ENCODE measurements around the gene PRKCI. TPM values are rescaled to one million over a fixed set of nuclear protein-coding genes. Genes with fewer than 3 reads are reported as not detected.
"Not testable (repeated sequence)": the region's sequence is repeated elsewhere in the genome, so short reads cannot be mapped to it uniquely, and the experiment has no call there.

The PRKCI gene
- polyA plus RNA-seq, 1 donor from 2014 or later: 70.8 TPM

GRCh38 chr3:170275832-170276231 is 53.6 kb downstream of the PRKCI start:
- Histone ChIP-seq H3K9me3 (ENCODE audit: low read length) (no peaks in the 10 kb centered on the region), H3K9ac (ENCODE audit: low read length) (no peak overlapping the region), H3K27me3 (ENCODE audit: insufficient read depth, low read depth, low read length) (no peaks in the 10 kb centered on the region), H3K9me2 (ENCODE audit: insufficient read depth, low read length) (no peaks in the 10 kb centered on the region), H3K4me2 (ENCODE audit: low read length) (no peak overlapping the region), H3K27ac (ENCODE audit: low read length) (no peak overlapping the region), H2AFZ (ENCODE audit: low read depth, low read length) (no peak overlapping the region), H3K36me3 (ENCODE audit: insufficient read depth, low read length) (no peaks in the 10 kb centered on the region), H3K79me2 (replicated peaks; ENCODE audit: insufficient read depth, low read length) (no peaks in the 10 kb centered on the region), H3F3A (ENCODE audit: insufficient read depth, low read length, poor library complexity, severe bottlenecking) (no peaks in the 10 kb centered on the region), H4K20me1 (ENCODE audit: insufficient read depth) (no peaks in the 10 kb centered on the region), H3K4me3 (ENCODE audit: low read length) (no peak overlapping the region)
- TF ChIP-seq, protein P1, sequence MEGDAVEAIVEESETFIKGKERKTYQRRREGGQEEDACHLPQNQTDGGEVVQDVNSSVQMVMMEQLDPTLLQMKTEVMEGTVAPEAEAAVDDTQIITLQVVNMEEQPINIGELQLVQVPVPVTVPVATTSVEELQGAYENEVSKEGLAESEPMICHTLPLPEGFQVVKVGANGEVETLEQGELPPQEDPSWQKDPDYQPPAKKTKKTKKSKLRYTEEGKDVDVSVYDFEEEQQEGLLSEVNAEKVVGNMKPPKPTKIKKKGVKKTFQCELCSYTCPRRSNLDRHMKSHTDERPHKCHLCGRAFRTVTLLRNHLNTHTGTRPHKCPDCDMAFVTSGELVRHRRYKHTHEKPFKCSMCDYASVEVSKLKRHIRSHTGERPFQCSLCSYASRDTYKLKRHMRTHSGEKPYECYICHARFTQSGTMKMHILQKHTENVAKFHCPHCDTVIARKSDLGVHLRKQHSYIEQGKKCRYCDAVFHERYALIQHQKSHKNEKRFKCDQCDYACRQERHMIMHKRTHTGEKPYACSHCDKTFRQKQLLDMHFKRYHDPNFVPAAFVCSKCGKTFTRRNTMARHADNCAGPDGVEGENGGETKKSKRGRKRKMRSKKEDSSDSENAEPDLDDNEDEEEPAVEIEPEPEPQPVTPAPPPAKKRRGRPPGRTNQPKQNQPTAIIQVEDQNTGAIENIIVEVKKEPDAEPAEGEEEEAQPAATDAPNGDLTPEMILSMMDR (IDR thresholded peaks at IDR 0.05; ENCODE audit: poor library complexity, severe bottlenecking): no peak
- no peak for TF ChIP-seq RAD21 (conservative IDR thresholded peaks at IDR 0.05)
- no peak for TF ChIP-seq TAF1 (IDR thresholded peaks at IDR 0.05; ENCODE audit: low read depth)
- TF ChIP-seq, protein P2, sequence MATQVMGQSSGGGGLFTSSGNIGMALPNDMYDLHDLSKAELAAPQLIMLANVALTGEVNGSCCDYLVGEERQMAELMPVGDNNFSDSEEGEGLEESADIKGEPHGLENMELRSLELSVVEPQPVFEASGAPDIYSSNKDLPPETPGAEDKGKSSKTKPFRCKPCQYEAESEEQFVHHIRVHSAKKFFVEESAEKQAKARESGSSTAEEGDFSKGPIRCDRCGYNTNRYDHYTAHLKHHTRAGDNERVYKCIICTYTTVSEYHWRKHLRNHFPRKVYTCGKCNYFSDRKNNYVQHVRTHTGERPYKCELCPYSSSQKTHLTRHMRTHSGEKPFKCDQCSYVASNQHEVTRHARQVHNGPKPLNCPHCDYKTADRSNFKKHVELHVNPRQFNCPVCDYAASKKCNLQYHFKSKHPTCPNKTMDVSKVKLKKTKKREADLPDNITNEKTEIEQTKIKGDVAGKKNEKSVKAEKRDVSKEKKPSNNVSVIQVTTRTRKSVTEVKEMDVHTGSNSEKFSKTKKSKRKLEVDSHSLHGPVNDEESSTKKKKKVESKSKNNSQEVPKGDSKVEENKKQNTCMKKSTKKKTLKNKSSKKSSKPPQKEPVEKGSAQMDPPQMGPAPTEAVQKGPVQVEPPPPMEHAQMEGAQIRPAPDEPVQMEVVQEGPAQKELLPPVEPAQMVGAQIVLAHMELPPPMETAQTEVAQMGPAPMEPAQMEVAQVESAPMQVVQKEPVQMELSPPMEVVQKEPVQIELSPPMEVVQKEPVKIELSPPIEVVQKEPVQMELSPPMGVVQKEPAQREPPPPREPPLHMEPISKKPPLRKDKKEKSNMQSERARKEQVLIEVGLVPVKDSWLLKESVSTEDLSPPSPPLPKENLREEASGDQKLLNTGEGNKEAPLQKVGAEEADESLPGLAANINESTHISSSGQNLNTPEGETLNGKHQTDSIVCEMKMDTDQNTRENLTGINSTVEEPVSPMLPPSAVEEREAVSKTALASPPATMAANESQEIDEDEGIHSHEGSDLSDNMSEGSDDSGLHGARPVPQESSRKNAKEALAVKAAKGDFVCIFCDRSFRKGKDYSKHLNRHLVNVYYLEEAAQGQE (IDR thresholded peaks at IDR 0.05; ENCODE audit: borderline replicate concordance): no peak
- TF ChIP-seq EZH2 (IDR thresholded peaks at IDR 0.05; ENCODE audit: borderline replicate concordance, insufficient read depth, low read length, poor library complexity, severe bottlenecking): no peak

- H3K9ac ChIP-seq (ENCODE audit: low read length); H4K20me1 ChIP-seq (ENCODE audit: insufficient read depth); H3K4me2 ChIP-seq (ENCODE audit: low read length); H3K4me3 ChIP-seq (ENCODE audit: low read length); H3K36me3 ChIP-seq (ENCODE audit: insufficient read depth, low read length); H3F3A ChIP-seq (ENCODE audit: insufficient read depth, low read length, poor library complexity, severe bottlenecking); H3K79me2 ChIP-seq (replicated peaks; ENCODE audit: insufficient read depth, low read length); H2AFZ ChIP-seq (ENCODE audit: low read depth, low read length); H3K27ac ChIP-seq (ENCODE audit: low read length); H3K9me3 ChIP-seq (ENCODE audit: low read length); H3K9me2 ChIP-seq (ENCODE audit: insufficient read depth, low read length); H3K27me3 ChIP-seq (ENCODE audit: insufficient read depth, low read depth, low read length): not testable (repeated sequence)
Measured at GRCh38 chr3:170277311-170277710, 55.1 kb downstream of the PRKCI start.

DNA sequence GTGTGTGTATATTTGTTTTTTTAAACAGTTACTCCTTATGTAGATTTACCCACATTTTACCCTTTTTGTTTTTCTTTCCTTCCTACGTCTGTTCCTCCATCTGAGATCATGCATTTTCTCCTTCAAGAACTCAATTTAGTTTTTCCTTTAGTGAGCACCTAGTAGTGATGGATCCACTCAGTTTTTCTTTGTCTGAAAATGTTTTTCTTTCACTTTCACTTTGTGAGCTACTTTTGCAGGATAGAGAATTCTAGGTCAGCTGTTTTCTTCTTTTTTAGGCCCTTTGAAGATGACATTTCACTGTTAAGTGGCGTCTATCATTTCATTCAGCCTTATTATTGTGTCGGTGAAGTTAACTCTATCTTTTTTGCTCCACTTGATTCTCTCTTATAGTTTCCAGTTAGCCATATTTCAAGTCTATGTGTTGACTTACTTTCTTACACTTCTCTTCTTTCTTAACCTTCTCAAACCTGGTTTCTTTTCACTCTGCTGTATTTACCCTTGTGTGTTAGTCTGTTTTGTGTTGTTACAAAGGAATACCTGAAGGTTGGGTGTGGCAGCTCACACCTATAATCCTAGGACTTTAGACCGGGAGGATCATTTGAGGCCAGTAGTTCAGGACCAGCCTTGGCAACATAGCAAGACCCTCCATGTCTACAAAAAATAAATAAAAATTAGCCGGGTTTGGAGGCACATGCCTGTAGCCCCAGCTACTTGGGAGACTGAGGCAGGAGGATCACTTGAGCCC is 55.8 kb downstream of the PRKCI start:
- H3K27me3 ChIP-seq (ENCODE audit: insufficient read depth, low read depth, low read length): no peaks in the 10 kb centered on the region
- no peaks in the 10 kb centered on the region for H3K9me3 ChIP-seq (ENCODE audit: low read length)
- H3K9ac ChIP-seq (ENCODE audit: low read length): no peak overlapping the region
- no peak overlapping the region for H3K4me3 ChIP-seq (ENCODE audit: low read length)
- H4K20me1 ChIP-seq (ENCODE audit: insufficient read depth): no peaks in the 10 kb centered on the region
- no peak overlapping the region for H3K4me2 ChIP-seq (ENCODE audit: low read length)
- H3F3A ChIP-seq (ENCODE audit: insufficient read depth, low read length, poor library complexity, severe bottlenecking): no peaks in the 10 kb centered on the region
- no peak overlapping the region for H3K27ac ChIP-seq (ENCODE audit: low read length)
- no peaks in the 10 kb centered on the region for H3K79me2 ChIP-seq (replicated peaks; ENCODE audit: insufficient read depth, low read length)
- no peaks in the 10 kb centered on the region for H3K36me3 ChIP-seq (ENCODE audit: insufficient read depth, low read length)
- H2AFZ ChIP-seq (ENCODE audit: low read depth, low read length): no peak overlapping the region
- no peaks in the 10 kb centered on the region for H3K9me2 ChIP-seq (ENCODE audit: insufficient read depth, low read length)
- TF ChIP-seq EZH2 (IDR thresholded peaks at IDR 0.05; ENCODE audit: borderline replicate concordance, insufficient read depth, low read length, poor library complexity, severe bottlenecking) (no peak), POLR2AphosphoS5 (IDR thresholded peaks at IDR 0.05) (no peak), RAD21 (conservative IDR thresholded peaks at IDR 0.05) (no peak), SMC3 (conservative IDR thresholded peaks at IDR 0.05; ENCODE audit: poor library complexity) (no peak), EP300 (conservative IDR thresholded peaks at IDR 0.05; ENCODE audit: poor library complexity, severe bottlenecking) (no peak), MXI1 (conservative IDR thresholded peaks at IDR 0.05; ENCODE audit: poor library complexity, severe bottlenecking) (no peak), TAF1 (IDR thresholded peaks at IDR 0.05; ENCODE audit: low read depth) (no peak)
- TF ChIP-seq, protein P1 (IDR thresholded peaks at IDR 0.05; ENCODE audit: poor library complexity, severe bottlenecking): no peak
- TF ChIP-seq, protein P2 (IDR thresholded peaks at IDR 0.05; ENCODE audit: borderline replicate concordance): no peak

All from neural cell (in vitro differentiated cells).